NCI-H345 treated with DMSO at 0.1 percent for 48 hours (cell line): Measurements from ENCODE around the gene MCEE.
A peak's percentile ranks its signal among the peaks of the same experiment; 100 is the strongest.
"Not testable (repeated sequence)": the region's sequence is repeated elsewhere in the genome, so short reads cannot be mapped to it uniquely, and the experiment has no call there.

Experiments
- DNase-seq: peaks from one replicate; lab custom pipeline; 2025; ENCODE audit not compliant: unreplicated experiment; lab: John Stamatoyannopoulos, UW

MCEE gene

DNA sequence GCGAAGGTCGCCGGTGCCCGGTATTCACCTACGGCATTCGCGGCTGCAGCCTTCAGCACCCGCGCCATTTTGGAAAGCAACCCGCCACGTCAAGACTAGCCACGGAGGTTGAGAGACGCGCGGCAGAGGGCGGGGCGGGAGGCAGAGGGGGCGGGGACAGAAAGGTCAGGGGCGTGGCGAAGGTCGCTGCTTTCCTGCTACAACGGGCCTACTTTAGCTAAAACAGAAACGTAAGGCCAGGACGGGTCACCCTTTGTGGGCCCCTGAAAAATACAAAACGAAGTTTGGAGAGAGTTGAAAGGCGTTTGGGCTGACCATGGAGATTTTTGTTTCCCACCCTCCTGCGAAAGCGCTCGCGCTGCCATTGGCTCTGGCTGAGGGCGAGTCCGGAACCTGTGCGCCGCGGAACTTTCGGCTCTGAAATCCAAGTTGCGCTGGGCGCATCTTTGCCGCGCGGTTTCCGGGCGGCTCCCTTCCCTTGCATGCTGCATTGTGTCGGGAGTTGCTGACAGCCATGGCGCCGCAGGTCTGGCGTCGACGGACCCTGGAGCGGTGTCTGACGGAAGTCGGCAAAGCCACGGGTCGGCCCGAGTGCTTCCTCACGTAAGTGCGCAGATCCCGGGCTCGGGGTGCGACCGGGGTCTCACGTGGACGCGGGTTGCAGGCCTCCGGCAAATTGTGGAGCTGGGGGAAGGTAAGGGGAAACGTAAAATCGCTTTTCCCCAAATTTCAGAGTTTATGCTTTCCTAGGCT lies at the start of gene MCEE, which contains the start of gene MPHOSPH10:
MCEE (minus strand) TSS at position 78 of the 753 bp plus-strand sequence; CDS start at position 68, 10 bp downstream.
MPHOSPH10 (plus strand) TSS at position 483 of the 753 bp plus-strand sequence; CDS start at position 515, 32 bp downstream.
- peak; percentile 86 for DNase-seq

DNA sequence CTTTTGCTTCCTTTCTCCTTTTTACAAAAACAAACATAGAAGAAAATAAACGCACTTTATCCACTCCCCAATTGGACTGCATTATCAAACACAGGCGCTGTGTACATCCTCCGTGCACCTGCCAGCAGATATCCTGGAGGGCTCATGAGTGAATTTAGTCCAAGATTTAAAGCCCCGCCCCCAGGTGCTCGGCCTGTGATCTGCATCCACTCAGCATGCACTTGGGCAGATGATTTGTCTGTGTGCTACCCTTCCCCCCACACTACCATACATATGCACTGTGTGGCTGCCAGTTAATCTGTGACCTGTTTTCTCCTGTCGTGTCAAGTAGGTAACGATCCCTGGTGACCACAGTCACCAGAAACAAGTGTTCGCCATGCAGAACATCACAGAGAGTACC lies 48.8 kb upstream of the MCEE start:
- DNase-seq: peak; percentile 23

DNA sequence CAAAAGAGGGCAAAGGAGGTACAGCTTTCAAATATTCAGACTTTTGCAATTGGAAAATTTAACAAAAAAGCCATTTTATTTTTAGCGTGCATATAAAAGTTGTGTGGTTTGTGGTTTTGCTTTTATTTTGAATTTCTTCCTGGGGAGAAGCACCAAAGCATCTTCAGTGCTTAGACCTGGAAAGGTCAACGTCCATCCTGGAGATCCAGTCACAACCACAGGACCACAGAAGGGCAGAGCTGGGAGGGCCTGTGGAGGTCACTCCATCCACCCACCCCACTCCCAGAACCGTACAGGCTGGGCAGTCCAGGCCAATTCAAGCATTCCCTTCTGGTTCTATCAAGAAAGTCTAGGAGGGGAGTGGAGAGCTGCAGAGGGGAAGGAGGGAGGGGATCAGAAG lies 44.2 kb upstream of the MCEE start:
- DNase-seq: no peak

DNA sequence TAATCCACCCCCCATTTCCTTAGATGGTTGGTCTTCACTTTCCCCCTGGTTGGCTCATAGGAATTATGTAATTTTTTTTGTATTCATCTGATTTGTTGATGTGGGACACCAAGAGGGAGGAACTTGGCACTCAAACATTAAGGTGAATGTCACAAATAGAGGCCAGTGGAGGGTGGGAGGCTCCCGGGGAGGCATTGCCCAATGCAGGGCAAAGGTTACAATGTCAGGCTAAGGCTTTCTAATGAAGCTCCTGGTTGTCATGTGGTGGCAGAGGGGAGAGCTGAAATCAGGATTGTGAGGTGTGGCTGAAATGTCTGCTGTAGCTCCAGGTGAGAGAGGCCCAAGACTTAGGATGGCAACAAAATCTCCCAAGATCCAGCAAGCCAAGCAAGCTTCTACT lies 43.1 kb upstream of the MCEE start:
- DNase-seq: no peak

DNA sequence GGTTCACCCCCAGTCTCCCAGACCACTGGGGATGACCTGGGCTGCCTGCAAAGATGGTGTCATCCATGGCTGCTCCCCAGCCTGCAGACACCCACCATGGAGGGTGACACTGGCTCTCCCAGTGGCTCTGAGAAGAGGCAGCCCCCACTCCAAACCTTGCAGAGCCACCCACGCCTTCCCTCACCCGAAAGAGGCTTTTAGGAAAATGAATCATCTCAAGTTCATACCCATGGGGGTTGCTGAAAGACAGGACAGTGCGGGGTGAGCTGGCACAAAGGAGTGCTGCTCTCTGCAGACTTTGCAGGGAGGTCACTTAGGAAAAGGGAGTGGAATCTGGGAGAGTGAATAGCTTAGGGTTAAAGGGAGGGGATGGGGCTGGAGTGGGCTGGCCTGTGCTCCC lies 36.8 kb upstream of the MCEE start:
- no peak for DNase-seq

DNA sequence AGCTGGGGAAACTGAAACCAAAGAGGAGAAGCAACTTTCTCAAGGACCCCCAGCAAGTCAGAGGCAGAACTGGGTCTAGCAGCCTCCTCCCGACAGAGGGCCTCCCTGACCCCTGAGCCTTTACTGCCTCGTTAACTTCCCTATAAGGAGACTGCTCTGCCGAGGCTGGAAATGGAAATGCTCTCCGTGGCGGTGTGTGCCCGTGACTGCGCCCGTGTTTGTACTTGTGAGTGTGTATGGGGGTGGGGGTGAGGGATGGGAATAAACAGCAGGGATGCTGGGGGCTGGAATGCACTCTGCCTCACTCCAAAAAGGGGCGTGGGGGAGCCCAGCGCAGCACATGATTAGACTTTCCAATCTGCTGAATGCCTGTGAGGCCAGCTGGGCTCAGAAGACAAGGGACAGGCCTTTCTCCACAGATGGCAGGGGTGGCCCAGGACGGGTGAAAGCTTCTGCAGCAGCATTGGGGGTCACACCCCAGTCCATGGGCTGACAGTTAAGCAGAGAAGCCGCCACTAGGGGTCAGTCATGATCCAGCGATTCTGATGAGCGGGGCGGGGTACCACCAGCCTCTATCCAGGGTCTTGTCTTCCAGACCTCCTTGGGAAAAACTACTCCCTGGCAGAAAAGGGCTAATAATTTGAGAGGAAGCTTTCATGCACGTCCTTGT lies 27.2 kb upstream of the MCEE start:
- peak; percentile 50 for DNase-seq

- peak; percentile 58 for DNase-seq
Observed at GRCh38 chr2:71156573-71156972, 26.5 kb upstream of the MCEE start.

DNA sequence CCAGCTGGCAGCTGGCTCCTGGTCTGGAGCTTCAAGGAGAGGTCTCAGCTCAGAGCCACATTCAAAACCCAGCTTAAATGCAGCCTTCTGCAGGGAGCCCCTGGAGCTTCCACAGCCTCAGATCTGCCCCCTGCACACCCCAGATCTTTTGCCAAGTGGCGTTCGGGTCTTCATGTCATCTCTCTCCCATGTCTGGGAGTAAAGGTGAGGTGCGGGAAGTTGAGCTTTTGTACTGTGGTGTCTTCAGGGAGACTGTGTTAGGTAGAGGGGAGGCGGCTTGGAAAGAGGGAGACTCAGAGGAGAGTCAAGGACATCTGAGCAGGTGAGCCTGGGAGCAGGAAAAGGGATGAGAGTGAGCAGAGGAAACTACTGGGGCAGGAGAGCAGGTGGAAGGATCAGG lies 25.8 kb upstream of the MCEE start:
- no peak for DNase-seq

GRCh38 chr2:71154798-71155197 lies 24.8 kb upstream of the MCEE start:
- no peak for DNase-seq

DNA sequence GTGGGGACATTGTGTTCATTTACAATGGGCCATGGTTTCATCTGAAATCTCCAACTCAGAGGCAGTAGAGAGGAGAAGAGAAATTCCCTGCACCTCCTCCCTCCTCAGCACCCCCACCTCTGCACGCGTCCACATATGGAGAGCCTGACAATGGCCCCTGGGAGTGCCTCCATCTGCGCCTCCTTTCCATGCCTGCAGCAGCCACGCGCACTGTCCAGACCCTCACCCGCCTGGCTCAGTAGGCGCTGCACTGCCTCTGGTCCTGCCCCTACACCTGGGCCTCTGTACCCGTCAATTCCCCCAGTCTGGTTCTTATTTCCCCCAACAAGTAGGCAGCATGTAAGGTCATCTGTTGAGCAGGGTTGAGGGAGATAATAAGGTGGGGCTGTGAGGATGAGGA lies 24.2 kb upstream of the MCEE start:
- DNase-seq: no peak

- no peak for DNase-seq
Observed at GRCh38 chr2:71153585-71154224, 23.7 kb upstream of the MCEE start.

DNA sequence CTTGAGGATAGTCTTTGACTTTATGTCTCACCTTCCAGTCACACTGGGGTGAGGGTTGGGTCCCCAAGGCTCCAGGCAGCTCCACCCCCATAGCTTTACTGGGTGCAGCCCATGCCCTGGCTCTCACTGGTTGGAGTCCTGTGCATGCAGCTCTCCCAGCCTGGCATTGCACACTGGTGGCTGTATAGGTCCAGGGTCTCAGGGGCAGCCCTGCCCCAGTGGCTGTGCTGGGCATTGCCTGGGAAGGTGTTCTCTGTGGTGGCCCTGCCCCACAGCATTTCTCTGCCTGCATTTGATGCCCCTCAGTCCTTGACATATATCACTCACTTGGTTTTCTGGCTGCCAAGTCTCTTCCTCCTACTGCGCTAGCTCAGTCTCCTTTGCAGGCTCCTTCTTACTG lies 21.6 kb upstream of the MCEE start:
- DNase-seq: no peak

GRCh38 chr2:71150082-71150816 lies 20.2 kb upstream of the MCEE start:
- no peak for DNase-seq

DNA sequence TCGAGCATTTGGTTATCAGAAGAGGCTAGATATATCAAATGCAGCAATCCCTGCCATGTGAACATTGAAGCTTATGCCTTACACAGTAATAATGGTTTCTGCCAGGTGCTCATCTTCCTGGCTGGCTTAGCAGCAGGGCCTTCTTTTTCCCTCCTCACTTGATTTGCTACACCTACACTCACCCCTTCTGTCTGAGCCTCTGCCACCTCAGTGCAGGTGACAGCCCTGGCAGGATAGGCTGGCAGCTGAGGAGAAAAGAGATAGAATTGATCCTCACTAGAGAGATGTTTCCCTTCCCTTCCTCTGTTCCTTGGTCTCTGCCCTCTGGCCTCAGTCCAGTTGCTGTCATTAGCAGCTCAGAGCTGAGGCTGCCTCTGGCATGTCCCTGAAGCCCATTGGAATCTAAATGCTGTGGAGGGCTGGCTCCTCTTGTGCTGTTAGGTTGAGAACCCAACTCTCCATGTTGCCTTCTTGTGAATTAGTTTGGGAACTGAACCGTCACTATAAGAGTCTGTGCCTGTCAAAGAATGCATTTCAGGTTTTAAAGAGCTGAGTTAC lies 18.6 kb upstream of the MCEE start:
- DNase-seq: no peak

- no peak for DNase-seq
Observed at GRCh38 chr2:71143782-71144181, 13.8 kb upstream of the MCEE start.

DNA sequence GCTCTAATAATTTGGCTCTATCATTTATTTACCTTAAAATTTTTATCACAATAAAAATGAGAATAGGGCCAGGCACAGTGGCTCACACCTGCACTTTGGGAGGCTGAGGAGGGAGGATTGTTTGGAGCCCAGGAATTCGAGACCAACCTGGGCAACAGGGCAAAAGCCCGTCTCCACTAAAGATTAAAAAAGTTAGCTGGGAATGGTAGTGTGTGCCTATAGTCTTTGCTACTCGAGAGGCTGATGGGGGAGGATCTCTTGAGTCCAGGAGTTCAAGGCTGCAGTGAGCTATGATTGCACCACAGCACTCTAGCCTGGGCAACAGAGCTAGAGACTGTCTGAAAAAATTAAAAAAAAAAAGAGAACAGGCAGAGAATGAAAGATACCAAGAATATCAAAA lies 6.1 kb upstream of the MCEE start:
- DNase-seq: no peak

DNA sequence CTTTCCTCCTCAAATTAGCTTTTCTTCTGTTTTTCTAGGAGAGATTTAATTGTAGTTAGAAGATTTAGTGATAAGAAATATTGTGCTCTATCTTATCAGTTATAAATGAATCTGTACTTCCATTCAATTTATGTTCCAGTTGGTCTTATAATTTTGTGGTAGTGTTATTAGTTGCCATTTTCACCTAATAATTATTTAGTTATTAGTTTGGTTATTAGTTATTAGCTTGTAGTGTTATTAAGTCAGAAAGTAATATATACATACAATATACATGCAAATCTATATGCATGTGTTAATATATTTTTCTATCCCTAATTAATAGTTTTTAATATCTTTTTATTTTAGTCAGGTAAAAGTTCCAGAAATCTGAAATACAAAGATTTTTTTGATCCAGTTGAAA lies 3.6 kb upstream of the MCEE start:
- DNase-seq: no peak

DNA sequence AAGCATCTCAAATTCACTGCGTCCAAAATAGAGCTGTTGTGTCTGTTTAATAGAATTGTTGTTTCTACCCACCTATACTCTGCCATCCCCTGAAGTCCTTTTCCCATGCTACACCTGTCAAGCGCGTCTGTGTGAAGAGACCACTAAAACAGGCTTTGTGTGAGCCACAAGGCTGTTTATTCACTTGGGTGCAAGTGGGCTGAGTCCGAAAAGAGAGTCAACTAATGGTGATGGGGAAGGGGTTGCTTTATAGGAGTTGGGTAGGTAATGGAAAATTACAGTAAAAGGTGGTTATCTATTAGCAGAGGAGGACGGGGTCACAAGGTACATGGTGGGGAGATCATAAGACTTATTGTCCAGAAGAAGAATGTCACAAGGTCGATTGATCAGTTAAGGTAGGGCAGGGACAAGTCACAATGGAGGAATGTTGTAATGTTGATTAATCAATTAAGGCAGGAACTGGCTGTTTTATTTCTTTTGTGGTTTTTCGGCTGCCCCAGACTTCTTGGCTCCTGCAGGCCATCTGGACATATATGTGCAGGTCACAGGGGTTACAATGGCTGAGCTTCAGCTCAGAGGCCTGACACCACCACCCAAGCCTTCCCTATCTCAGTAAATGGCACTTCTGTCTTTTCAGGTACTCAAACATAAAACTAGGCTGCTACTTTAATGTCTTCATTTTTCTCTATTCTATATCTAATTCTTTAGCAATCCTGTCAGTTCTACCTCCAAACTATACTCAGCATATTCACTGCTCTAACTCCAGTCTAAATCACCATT lies 1.5 kb upstream of the MCEE start:
- not testable (repeated sequence) for DNase-seq

GRCh38 chr2:71130905-71131244 lies 846 bp upstream of the MCEE start:
- no peak for DNase-seq

DNA sequence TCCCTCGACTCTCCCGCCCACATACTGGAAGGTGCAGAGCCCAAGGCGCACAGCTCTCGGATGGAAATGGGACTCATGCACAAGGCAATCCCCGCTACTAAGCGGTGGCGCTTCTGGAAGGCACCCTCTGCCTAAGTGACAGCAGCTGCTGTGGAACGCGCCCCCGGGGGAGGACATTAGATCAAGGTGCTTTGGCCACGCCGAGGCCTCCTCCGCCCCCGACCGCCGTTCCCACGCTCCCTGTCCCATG lies 202 bp downstream of the MCEE start:
- no peak for DNase-seq
